T-cell (primary cell): ENCODE data around the gene EGFL6. TPM values are rescaled to one million over a fixed set of nuclear protein-coding genes. Genes with fewer than 3 reads are reported as not detected.

Source experiments
- ATAC-seq, 4 experiments: fragments of 200-7000 bp in 3 of 4; fragments of 150-1000 bp in 1 of 4; cut with Tn5 transposase; replicated peaks in 1 of 4; 1 replicate in 3 of 4; 2 replicates in 1 of 4; pipeline ENCODE4 v1.10.0; 2021; ENCODE audit warnings: moderate library complexity in 3 of 4, mild to moderate bottlenecking in 2 of 4, moderate number of reproducible peaks in 1 of 4
- CTCF ChIA-PET, 2 donors: fragments of 300-600 bp; sonication (Branson Sonifier 250); formaldehyde crosslinking; loops; one replicate each; lab custom pipeline; 2022; ENCODE audit warnings: antibody characterized with exemption in 2 of 2; lab: Charles Lee
- POLR2A ChIA-PET, 2 donors: fragments of 300-600 bp; sonication (Branson Sonifier 250); formaldehyde crosslinking; loops; one replicate each; lab custom pipeline; 2022; ENCODE audit warnings: antibody characterized with exemption in 2 of 2; lab: Charles Lee
- DNase-seq, 35 experiments: peaks; one replicate each; pipeline versions ENCODE4 v3.0.0 to v3.0.0-alpha.2; 2013 to 2023
- H3K27ac ChIP-seq: one replicate; pipeline ENCODE4 v1.5.1; 2013; ENCODE audit warnings: low read length
- H3K27me3 ChIP-seq, 2 experiments: replicated peaks in 1 of 2; 1 replicate in 1 of 2; 2 replicates in 1 of 2; pipeline versions ENCODE4 v1.6.1 to v1.7.0; 2013; ENCODE audit warnings: low read length in 1 of 2, mixed read lengths in 1 of 2; ENCODE audit not compliant: control insufficient read depth in 2 of 2, insufficient read depth in 2 of 2; ENCODE audit errors: extremely low read depth in 1 of 2
- H3K36me3 ChIP-seq, 2 donors: 1 replicate in 1 of 2; 2 replicates in 1 of 2; pipeline versions ENCODE4 v1.6.1 to v1.7.0; 2013; ENCODE audit warnings: low read length in 1 of 2; ENCODE audit not compliant: control insufficient read depth in 2 of 2, insufficient read depth in 1 of 2; ENCODE audit errors: extremely low read depth in 1 of 2
- H3K4me1 ChIP-seq, 2 experiments: 1 replicate in 1 of 2; 2 replicates in 1 of 2; pipeline versions ENCODE4 v1.6.1 to v1.7.0; 2013; ENCODE audit warnings: low read length in 2 of 2, mixed read lengths in 1 of 2; ENCODE audit not compliant: insufficient read depth in 2 of 2, control insufficient read depth in 1 of 2; ENCODE audit errors: extremely low read depth in 1 of 2
- H3K4me3 ChIP-seq, 2 donors: 1 replicate in 1 of 2; 2 replicates in 1 of 2; pipeline versions ENCODE4 v1.5.1 to v1.7.0; 2013; ENCODE audit warnings: mild to moderate bottlenecking in 2 of 2, low read length in 1 of 2, moderate library complexity in 1 of 2; ENCODE audit not compliant: control insufficient read depth in 1 of 2; ENCODE audit errors: extremely low read depth in 1 of 2
- H3K9me3 ChIP-seq: 2 replicates; pipeline ENCODE4 v1.7.0; 2013
- H3K27ac Mint-ChIP-seq, 2 donors: one replicate each; pipeline ENCODE4 v1.8.0; 2020 to 2021; ENCODE audit warnings: mild to moderate bottlenecking in 2 of 2, mixed read lengths in 2 of 2
- H3K27me3 Mint-ChIP-seq, 2 donors: one replicate each; pipeline ENCODE4 v1.8.0; 2021 to 2022; ENCODE audit warnings: mixed read lengths in 2 of 2
- H3K36me3 Mint-ChIP-seq: one replicate; pipeline ENCODE4 v1.8.0; 2021; ENCODE audit warnings: mixed read lengths
- H3K4me1 Mint-ChIP-seq, 3 donors: one replicate each; pipeline ENCODE4 v1.8.0; 2020 to 2022; ENCODE audit warnings: mixed read lengths in 3 of 3, mild to moderate bottlenecking in 1 of 3
- H3K4me3 Mint-ChIP-seq, 3 donors: one replicate each; pipeline ENCODE4 v1.8.0; 2020 to 2022; ENCODE audit warnings: mild to moderate bottlenecking in 3 of 3, mixed read lengths in 3 of 3, moderate library complexity in 3 of 3
- H3K9me3 Mint-ChIP-seq, 3 donors: one replicate each; pipeline ENCODE4 v1.8.0; 2020 to 2022; ENCODE audit warnings: mixed read lengths in 3 of 3
- WGBS: methylation state at CpG from one replicate; pipeline ENCODE4 v1.1.5; 2013; ENCODE audit warnings: missing lambda C conversion rate; ENCODE audit not compliant: insufficient coverage; 5-methylcytosine and 5-hydroxymethylcytosine counted together
- total RNA-seq, 35 experiments: library from RNA in 6 of 35; stranded (reverse) in 6 of 35; fragments of 120-200 nt in 1 of 35; gene quantifications; one replicate each; pipeline versions ENCODE4 v1.2.1 to v1.2.4 and lab custom pipeline; 2013 to 2026

The EGFL6 gene
- total RNA-seq, 5 donors from 2014 or later (not counting 1 experiment from before 2014, with no cell fraction given): 0.09 to 0.26 TPM; not detected in 3

DNA sequence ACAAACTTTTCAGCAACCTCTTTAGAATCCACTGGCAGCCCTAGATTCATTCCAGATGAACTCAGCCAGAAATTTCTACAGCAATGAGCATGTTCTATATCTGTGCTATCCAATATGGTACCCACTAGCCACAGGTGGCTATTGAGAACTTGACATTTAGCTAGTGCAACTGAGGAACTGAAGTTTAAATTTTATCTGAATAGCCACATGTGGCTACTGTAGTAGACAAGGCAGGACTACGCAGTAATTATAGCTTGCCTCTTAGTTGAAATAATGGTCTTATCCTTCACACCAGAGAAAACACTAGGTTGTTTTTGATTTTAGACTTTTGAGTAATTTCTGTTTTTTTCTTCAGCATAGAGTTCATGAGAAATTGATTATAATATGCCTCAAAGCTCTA is 80.9 kb downstream of the EGFL6 start:
- no peak for DNase-seq
- Mint-ChIP-seq H3K4me1 (peaks cover 33 to 38% (median 34%) of the 10 kb centered on the region in 3 donors), H3K27ac (no peak overlapping the region), H3K9me3 (no peaks in the 10 kb centered on the region), H3K27me3 (peaks cover 0 to 28% of the 10 kb centered on the region in 2 donors), H3K36me3 (peaks cover 4% of the 10 kb centered on the region), H3K4me3 (no peak overlapping the region)
- H3K27ac ChIP-seq: no peak overlapping the region
- no peak for ATAC-seq
- H3K4me1 ChIP-seq: peaks cover 6% of the 10 kb centered on the region in 2 experiments
- no peaks in the 10 kb centered on the region for H3K27me3 ChIP-seq
- H3K36me3 ChIP-seq: peaks cover 0 to 1% of the 10 kb centered on the region in 2 donors
- H3K9me3 ChIP-seq: no peaks in the 10 kb centered on the region
- no peak overlapping the region for H3K4me3 ChIP-seq
- WGBS: no CpG with 5 or more reads among the region's 1 CpG
- ChIA-PET CTCF (interaction anchor here in 1 of 2 donors (0.6 kb wide), 2 partner anchors 111 to 177 kb away, joined by 4 to 6 read pairs; no protein-coding TSS in a partner anchor), POLR2A (no interaction called here)

DNA sequence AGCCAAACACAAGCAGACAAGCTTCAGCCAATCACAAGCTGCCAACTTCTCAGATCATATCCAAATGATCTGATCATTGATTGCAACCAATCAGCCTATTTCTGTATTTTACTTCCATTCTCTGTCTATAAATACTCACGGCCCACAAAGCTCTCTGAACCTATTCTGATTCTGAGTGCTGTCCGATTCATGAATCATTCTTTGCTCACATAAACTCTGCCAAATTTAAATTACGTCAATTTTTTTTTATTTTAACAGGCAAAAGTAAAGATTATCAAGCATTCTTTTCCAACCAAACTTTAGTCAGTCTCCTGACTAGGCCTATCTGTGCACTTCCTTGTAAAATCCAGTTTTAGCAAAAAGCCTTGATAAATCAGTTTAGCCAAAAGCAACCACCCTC is 81.7 kb downstream of the EGFL6 start:
- Mint-ChIP-seq H3K4me3 (no peak overlapping the region), H3K36me3 (peaks cover 5% of the 10 kb centered on the region), H3K27me3 (peaks cover 0 to 27% of the 10 kb centered on the region in 2 donors), H3K27ac (peak overlapping the region; percentile 8 to 63), H3K9me3 (no peaks in the 10 kb centered on the region), H3K4me1 (peaks cover 33 to 37% (median 37%) of the 10 kb centered on the region in 3 donors)
- CTCF ChIA-PET: interaction anchor here in 1 of 2 donors (0.6 kb wide), 1 partner anchor 110 kb away, joined by 6 read pairs; no protein-coding TSS in a partner anchor
- Histone ChIP-seq H3K36me3 (peaks cover 0 to 9% of the 10 kb centered on the region in 2 donors), H3K27me3 (no peaks in the 10 kb centered on the region), H3K27ac (no peak overlapping the region), H3K4me3 (no peak overlapping the region), H3K9me3 (no peaks in the 10 kb centered on the region), H3K4me1 (peaks cover 6% of the 10 kb centered on the region in 2 experiments)
- ATAC-seq (no peak), DNase-seq (no peak)
- POLR2A ChIA-PET: no interaction called here
- 100% methylated on average over 2 of the region's 3 CpGs for WGBS

DNA sequence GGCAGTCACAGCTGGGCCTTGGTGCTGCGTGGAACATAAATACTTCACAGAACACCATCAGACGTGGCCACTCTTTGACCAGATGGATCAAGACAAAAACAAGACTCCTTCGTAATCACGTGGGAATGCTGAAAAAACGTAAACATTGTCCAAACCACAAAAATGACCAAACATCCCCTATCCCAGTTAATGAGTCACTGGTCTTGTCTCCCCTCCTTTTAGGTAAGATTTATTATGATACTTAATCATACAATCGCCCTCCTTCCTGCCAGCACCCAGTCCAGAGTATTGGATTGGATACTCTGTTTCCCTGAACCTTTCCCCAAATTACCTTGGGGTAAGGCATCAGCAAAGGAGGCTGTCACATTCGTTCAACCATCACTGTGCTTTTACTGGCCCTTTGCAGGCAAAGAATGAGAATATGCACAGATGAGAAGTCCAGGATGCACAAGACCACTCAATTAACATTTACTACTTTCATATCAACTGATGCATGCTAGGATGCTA is 82.9 kb downstream of the EGFL6 start:
- H3K4me1 Mint-ChIP-seq: peaks cover 33 to 37% (median 33%) of the 10 kb centered on the region in 3 donors
- H3K27me3 ChIP-seq: no peaks in the 10 kb centered on the region
- peak overlapping the region; percentile 86 to 94 (median 91) for H3K4me3 Mint-ChIP-seq
- H3K36me3 Mint-ChIP-seq: peaks cover 11% of the 10 kb centered on the region
- CTCF ChIA-PET: no interaction called here
- no peaks in the 10 kb centered on the region for H3K9me3 ChIP-seq
- no peak for DNase-seq
- peaks cover 0 to 10% of the 10 kb centered on the region in 2 donors for H3K36me3 ChIP-seq
- POLR2A ChIA-PET: no interaction called here
- peaks cover 6% of the 10 kb centered on the region in 2 experiments for H3K4me1 ChIP-seq
- ATAC-seq: no peak
- peak overlapping the region; percentile 72 for H3K27ac ChIP-seq
- no CpG with 5 or more reads among the region's 7 CpGs for WGBS
- H3K4me3 ChIP-seq: peak overlapping the region; percentile 71 to 90
- H3K27ac Mint-ChIP-seq: peak overlapping the region; percentile 93 to 97
- no peaks in the 10 kb centered on the region for H3K9me3 Mint-ChIP-seq
- peaks cover 0 to 18% of the 10 kb centered on the region in 2 donors for H3K27me3 Mint-ChIP-seq

DNA sequence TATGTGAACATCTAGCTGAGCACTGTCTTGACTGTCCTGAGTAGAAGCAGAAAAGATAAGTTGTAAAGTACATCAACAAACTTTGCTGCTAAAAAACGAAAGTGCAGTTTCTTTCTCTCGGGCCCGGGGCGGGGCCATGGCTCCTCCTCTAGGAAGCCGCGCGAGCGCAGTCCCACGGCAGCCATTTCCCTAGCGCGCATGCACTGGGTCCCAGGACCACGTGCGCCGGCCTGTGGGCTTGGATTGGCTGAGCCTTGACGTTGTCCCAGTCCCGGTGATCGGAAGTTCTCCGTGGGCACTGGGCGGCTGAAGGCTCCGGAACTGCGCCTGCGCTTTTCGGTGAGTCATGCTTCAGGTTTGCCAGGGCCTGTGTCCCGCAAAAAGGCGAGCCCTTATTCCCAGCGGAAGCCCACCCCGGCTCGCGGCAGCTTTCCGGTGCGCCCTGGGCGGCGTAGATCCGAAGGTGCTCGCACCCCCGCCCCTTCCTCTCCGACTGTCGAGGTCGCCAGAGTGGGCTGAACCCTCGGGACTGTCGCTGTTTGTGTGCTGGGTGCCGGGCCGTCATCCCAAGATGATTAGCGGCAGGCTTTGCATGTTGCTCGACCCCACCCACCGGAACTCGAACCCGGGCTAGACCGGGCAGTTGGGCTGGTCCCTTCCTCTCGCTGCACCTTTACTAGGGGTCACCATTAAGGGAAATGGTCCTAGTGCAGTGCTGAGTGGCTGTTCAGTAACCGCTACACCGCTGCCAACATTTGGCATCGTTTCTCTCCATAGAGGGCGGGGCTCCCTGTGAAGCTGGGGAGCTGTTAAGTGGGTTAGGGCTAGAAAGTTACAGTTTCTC is 83.7 kb downstream of the EGFL6 start, which contains the start of gene TCEANC:
Gene TCEANC (plus strand): TSS at position 292 of the 844 bp plus-strand sequence. CDS start 9,368 bp downstream, outside the sequence.
- Histone ChIP-seq H3K27me3 (no peaks in the 10 kb centered on the region), H3K9me3 (no peaks in the 10 kb centered on the region), H3K36me3 (peaks cover 0 to 10% of the 10 kb centered on the region in 2 donors), H3K27ac (peak within 1 kb of the TSS; percentile 97), H3K4me1 (peaks cover 6% of the 10 kb centered on the region in 2 experiments), H3K4me3 (peak within 1 kb of the TSS; percentile 71 to 90)
- CTCF ChIA-PET: interaction anchor here (0.5 to 1.0 kb wide), 4 partner anchors 9 to 100 kb away, joined by 3 to 4 read pairs (median 3); no protein-coding TSS in a partner anchor
- POLR2A ChIA-PET: interaction anchor here (0.6 to 1.0 kb wide), 4 partner anchors 35 to 1614 kb away, joined by 3 to 6 read pairs (median 4); partner anchors contain the start of genes OFD1 (in 1 of the 2) and TRAPPC2 (in 1 of the 2)
- DNase-seq (peak; percentile 87 to 98 (median 92)), ATAC-seq (peak; percentile 96 to 98 (median 96))
- H3K27ac Mint-ChIP-seq: peak within 1 kb of the TSS; percentile 93 to 97
- peaks cover 27 to 37% (median 30%) of the 10 kb centered on the region in 3 donors for H3K4me1 Mint-ChIP-seq
- peaks cover 11% of the 10 kb centered on the region for H3K36me3 Mint-ChIP-seq
- peaks cover 0 to 12% of the 10 kb centered on the region in 2 donors for H3K27me3 Mint-ChIP-seq
- WGBS: 0% methylated on average over 48 of the region's 54 CpGs
- H3K9me3 Mint-ChIP-seq: no peaks in the 10 kb centered on the region
- H3K4me3 Mint-ChIP-seq: peak within 1 kb of the TSS; percentile 86 to 94 (median 91)

DNA sequence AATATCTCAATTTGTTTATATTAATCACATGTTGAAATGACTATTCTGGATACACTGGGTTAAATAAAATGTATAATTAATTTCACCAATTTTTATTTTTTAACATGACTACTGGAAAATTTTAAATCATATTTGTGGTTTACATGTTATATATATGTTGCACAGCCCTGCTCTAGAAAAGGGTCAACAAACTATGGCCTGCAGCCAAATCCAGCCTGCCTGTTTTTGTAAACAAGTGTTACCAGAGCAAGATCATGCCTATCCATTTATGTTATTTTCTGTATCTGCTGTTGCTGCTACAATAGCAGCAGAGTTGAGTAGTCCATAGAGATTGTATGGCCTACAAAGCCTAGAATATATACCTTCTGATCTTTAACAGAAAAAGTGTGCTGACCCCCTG is 84.7 kb downstream of the EGFL6 start:
- no peaks in the 10 kb centered on the region for H3K9me3 Mint-ChIP-seq
- peaks cover 11% of the 10 kb centered on the region for H3K36me3 Mint-ChIP-seq
- peak overlapping the region; percentile 70 to 93 for H3K27ac Mint-ChIP-seq
- peaks cover 6 to 8% of the 10 kb centered on the region in 2 experiments for H3K4me1 ChIP-seq
- peak overlapping the region; percentile 97 for H3K27ac ChIP-seq
- peaks cover 0 to 10% of the 10 kb centered on the region in 2 donors for H3K36me3 ChIP-seq
- peaks cover 34 to 45% (median 36%) of the 10 kb centered on the region in 3 donors for H3K4me1 Mint-ChIP-seq
- H3K4me3 Mint-ChIP-seq: peak overlapping the region in 2 of 3 donors; percentile 86 to 94
- ATAC-seq (no peak), DNase-seq (no peak)
- peak overlapping the region in 1 of 2 donors; percentile 90 for H3K4me3 ChIP-seq
- H3K27me3 Mint-ChIP-seq: peaks cover 0 to 6% of the 10 kb centered on the region in 2 donors
- ChIA-PET CTCF (interaction anchor here (0.5 to 1.0 kb wide), 4 partner anchors 8 to 99 kb away, joined by 3 to 4 read pairs (median 3); no protein-coding TSS in a partner anchor), POLR2A (interaction anchor here (0.6 to 1.0 kb wide), 3 partner anchors 34 to 82 kb away, joined by 3 to 6 read pairs (median 3); partner anchors contain the start of genes OFD1 (in 1 of the 2) and TRAPPC2 (in 1 of the 2))
- H3K9me3 ChIP-seq: no peaks in the 10 kb centered on the region
- H3K27me3 ChIP-seq: no peaks in the 10 kb centered on the region

DNA sequence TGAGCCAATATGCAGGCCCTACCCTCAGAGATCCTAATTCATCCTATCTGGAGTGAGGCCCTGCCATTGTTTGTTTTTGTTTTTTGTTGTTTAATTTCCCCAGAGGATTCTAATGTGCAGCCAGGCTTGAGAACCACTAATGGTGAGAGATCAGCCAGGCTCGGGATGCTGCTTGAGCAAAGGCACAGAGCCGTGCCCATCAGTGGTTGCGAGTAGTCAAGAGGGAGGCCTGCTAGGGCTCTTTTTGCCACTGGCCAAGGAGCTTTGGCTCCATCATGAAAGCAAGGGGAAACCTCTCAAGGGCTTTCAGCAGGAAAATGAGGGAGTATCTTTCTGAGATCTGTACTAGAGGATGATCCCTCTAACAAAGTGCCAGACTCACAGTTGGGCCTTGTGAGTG is 86.3 kb downstream of the EGFL6 start:
- DNase-seq: no peak
- Mint-ChIP-seq H3K27ac (peak overlapping the region in 1 of 2 donors; percentile 22), H3K27me3 (peaks cover 0 to 6% of the 10 kb centered on the region in 2 donors), H3K9me3 (no peaks in the 10 kb centered on the region), H3K4me1 (peaks cover 35 to 45% (median 37%) of the 10 kb centered on the region in 3 donors), H3K36me3 (peaks cover 16% of the 10 kb centered on the region), H3K4me3 (no peak overlapping the region)
- Histone ChIP-seq H3K27ac (no peak overlapping the region), H3K4me3 (no peak overlapping the region), H3K4me1 (peaks cover 6 to 8% of the 10 kb centered on the region in 2 experiments), H3K9me3 (no peaks in the 10 kb centered on the region), H3K36me3 (peaks cover 0 to 15% of the 10 kb centered on the region in 2 donors), H3K27me3 (no peaks in the 10 kb centered on the region)
- no peak for ATAC-seq
- ChIA-PET CTCF (no interaction called here), POLR2A (no interaction called here)
- 100% methylated on average over 2 of the region's 3 CpGs for WGBS
